HG02763 (cell line): ENCODE measurements around the gene KDM8.
"Not testable (repeated sequence)": the region's sequence is repeated elsewhere in the genome, so short reads cannot be mapped to it uniquely, and the experiment has no call there.

Experiments used
- ATAC-seq: cut with Tn5 transposase; IDR thresholded peaks from one replicate; pipeline ENCODE4 v1.9.1; 2021; ENCODE audit warnings: mild to moderate bottlenecking, moderate library complexity; ENCODE audit not compliant: unreplicated experiment

The KDM8 gene

DNA sequence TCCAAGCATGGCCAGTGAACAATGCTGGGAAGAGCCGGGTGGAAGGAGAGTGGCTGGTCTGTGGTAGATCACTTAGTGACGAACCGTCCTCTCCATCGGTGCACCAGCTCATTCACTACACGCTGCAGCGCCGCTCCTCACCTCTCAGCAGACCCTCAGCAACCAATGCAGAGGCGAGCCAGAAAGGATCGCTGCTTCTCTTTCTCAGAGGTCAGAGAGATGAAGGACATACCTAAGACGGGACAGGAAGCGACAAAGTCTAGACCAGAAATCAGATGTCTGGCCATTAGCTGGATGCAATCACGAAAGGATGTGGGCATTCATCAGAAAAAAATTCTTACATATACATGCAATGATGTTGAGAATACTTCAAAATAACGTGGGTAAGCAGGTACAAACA lies 38.3 kb downstream of the KDM8 start:
- no peak for ATAC-seq

DNA sequence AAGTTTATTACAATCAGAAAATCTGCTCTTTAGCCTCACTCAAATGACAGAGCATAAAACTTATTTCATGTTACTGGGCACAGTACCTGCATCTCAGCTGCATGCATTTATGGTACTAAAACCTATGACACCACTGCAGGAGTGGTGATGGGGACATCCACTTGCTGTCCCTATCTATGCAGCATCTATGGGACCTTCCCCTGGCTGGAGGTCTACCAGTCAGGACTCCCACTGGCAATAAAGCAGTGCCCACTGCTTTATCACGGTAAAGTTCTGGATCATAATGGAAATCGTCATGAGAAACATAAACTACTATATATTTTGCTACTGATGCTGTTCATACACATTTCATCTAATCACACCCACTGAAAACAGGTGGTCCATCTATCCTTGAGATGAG lies 39.1 kb downstream of the KDM8 start:
- no peak for ATAC-seq

DNA sequence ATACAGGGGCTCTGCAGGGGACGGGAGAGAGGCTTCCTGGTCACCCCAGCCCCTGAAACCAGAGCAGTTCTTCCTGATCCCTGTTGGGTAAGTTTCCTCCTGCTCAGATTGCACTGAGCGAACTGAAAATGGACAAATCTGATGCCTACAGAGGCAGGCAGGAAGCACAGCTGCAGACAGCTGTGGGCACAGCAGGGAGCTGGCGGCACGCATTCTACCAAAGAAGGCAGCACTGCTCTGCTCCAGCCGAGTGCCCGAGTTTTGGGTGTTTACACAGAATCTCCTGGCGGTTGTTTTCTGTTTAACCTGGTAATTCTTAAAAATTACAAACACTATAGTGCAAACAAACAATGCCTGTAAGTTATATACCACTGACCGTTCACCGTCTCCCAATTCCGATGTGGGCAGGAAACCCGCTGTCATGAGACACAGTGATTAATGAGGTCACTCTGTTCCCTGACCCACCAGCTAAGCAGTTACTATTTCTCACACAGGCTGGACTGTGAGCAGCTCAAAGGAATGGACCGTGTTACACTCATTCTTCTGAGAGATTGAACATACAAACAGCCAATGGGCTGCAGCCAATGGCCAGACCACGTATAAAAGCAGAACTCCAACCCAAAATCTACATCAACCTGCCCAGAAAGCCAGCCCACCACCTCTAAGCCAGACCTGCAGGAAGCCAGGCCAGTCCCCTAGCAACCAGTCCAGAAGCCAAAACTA lies 39.7 kb downstream of the KDM8 start:
- no peak for ATAC-seq

DNA sequence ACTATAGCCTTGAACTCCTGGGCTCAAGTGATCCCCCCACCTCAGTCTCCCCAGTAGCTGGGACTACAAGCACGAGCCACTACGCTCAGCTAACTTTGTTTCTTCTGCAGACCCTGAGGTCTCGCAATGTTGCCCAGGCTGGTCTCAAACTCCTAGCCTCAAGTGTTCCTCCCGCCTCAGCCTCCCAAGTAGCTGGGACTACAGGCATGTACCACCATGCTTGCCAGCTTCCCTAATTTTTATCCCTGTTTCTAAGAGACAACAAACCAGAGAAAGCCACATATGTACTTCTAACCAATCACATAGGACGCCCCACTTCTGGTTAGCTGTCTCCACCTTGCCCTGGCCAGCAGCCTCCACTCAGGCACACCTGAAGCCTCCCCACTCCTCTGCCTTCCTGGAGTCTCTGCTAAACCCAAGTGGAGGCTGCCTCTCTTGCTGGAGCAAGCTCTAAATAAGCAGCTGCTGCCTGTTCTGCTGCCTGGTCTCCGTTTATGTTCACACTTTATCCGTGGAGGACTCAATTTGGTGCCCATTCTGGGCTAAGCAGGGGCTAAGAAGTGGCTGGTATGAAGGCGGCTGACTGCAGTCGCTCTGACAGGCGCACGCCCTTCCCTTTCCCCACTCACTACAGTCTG lies 40.5 kb downstream of the KDM8 start:
- no peak for ATAC-seq

DNA sequence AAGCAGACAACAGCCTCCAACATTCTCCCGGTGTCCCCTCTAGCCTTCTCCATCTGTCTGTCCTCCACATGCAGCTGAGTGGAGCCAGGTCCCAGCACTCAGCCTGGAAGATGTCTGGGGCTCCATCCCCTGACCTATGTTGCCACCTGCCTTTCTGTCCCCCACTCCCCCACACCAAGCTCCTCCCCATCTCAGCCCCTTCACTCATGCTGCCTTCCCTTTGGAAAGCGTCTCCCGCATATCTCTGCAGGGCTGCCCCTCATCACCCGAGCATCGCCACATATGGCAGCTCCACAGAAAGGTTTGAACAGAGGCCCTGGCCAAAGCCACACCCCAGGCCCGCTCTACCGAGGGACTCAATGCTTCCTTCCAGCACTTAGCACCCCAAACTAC lies 41.0 kb downstream of the KDM8 start:
- ATAC-seq: no peak

DNA sequence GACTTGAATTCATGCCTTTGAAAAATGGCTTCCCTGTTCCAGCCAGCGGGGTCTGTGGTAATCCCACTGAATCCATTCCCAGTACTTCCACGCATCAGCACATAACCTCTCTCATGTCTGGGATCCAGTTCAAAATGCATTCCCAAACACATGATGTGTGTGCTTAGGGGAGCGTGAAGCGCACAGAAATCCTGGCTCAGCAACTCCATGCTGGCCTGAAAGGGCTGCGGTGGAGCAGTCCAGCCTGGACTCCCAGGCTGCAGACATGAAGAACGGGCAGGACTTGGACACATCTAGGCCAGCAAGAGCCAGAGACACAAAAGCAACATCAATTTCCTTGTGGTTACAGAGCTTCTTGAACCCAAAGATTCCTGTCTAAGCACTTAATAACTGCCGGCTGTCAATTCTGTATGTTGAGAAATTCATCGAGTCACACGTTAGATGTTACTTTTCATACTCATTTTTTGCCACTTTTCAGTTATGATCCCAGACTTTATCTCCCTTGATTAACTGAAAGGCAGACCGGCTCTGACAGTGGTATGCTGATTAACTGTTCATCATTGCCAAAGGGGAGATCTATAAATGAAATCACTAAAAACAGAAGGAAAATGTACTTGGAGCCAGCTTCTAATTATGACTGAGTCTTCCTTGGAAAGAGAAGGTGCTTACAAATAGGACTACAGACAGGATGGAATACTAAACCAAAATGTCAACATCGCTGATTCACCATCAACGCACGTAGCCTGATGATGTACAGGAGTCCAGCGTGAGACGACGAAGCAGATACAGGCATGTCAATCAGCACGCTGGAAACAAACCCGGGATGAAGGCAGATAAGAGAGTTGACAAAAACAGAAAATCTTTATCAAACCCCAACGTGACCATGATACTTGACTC lies 42.2 kb downstream of the KDM8 start:
- ATAC-seq: no peak

DNA sequence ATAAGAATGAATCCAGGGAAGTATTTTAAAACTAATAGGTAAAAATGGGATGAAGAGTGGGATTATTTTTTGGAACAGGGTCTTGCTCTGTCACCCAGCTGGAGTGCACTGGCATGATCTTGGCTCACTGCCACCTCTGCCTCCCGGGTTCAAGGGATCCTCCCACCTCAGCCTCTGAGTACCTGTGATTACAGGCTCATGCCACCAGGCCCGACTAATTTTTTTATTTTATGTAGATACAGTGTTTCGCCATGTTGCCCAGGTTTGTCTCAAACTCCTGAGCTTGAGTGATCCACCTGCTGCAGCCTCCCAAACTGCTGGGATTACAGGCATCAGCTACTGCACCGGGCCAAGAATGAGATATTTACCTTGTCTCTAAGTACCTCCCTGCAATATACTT lies 43.1 kb downstream of the KDM8 start:
- ATAC-seq: no peak

DNA sequence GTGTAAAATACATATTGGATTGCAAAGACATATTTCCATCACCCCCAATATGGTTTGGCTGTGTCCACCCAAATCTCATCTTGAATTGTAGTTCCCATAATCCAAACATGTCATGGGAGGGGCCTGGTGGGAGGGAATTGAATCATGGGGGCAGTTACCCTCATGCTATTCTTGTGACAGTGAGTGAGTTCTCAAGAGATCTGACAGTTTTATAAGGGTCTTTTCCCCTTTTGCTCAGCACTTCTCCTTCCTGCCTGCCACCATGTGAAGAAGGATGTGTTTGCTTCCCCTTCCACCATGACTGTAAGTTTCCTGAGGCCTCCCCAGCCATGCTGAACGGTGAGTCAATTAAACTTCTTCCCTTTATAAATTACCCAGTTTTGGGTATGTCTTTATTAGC lies 43.8 kb downstream of the KDM8 start:
- ATAC-seq: not testable (repeated sequence)

DNA sequence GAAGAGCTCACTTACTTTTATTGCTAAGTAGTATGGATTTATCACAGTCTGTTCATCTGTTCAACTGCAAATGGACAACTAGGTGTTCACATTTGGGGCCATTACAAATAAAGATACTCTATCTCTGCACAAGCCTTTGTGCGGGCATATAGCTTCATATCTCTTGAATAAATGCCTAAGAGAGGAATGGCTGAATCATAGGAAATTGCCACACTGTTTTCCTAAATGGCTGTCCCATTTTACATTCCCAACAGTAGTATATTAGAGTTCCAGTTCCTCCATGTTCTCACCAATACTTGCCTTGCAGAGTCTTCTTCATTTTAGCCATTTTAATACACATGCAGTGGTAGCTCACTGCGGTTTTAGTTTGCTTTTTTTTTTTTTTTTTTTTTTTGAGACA lies 44.7 kb downstream of the KDM8 start:
- ATAC-seq: no peak

DNA sequence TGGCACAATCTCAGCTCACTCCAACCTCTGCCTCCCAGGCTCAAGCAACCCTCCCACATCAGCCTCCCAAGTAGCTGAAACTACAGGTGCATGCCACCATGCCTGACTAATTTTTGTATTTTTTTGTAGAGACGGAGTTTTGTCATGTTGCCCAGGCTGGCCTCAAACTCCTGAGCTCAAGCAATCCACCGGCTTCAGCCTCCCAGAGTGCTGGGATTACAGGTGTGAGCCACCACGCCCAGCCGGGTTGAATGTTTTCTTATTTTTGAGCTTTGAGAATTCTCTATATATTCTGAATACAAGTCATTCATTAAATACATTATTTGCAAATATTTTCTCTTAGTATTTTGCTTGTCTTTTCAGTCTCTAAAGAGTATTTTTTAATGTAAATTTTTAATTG lies 45.6 kb downstream of the KDM8 start:
- ATAC-seq: not testable (repeated sequence)

DNA sequence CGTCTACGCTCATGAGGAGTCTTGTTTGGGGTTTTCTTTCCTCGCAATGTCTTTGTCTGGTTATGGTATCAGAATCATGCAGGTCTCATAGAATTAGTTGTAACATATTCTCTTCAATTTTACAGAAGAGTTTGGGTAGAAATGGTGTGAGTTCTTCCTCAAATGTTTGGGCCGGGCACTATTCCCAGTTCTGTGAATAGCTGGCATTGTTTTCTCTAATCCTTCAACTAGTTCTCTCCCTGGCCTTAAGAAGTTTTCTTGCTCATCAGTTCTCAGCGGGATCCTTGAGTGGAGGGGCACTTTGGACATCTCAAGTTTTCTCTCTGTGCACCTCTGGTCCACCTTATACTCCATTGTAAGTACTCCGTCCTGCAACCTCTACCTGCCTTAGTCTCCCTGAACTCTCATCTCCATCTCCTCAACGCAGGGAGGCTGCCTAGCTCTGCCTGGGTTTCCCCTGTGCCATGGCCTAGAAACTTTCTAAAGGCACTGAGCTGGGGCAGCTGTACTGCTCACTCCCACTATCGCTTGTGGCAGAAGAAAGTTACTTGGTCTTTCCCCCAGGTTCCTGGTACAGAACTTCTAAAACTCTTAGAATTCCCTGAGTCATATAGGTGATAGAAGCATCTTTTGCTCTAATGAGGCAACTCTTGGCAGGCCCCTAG lies 48.3 kb downstream of the KDM8 start:
- no peak for ATAC-seq

DNA sequence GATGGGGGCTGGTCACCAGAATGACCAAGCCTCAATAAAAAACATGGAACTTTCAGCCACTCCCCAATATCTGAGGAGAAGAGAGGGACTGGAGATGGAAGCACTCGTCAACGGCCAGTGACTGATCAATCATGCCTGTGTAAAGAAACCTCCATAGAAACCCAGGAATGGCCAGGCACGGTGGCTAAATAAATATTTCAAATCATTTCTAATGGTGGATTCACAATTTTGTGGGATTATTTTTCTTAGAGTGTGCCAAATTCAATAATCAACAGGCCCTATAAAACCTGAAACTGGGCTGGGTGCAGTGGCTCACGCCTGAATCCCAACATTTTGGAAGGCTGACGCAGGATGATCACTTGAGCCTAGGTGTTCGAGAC lies 48.9 kb downstream of the KDM8 start:
- ATAC-seq: no peak

DNA sequence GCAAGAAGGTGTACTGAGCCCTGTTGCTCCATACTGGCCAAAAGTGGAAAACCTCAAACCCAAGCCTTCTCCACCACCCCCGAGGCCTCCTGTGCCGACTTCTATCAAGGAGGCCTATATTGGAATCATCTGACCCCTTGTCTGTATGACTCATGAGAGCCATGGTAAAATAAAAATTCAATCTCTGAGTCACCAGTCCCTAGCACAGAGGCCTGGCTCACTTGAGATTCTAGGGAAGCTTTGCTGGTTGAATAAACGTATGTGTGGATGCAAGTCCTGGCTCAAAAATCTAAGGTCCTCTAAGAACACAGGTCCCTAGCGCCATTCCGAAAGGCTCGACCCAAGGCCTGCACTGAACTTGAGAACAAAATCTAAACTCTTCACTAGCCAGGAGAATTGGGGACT lies 50.2 kb downstream of the KDM8 start:
- no peak for ATAC-seq

DNA sequence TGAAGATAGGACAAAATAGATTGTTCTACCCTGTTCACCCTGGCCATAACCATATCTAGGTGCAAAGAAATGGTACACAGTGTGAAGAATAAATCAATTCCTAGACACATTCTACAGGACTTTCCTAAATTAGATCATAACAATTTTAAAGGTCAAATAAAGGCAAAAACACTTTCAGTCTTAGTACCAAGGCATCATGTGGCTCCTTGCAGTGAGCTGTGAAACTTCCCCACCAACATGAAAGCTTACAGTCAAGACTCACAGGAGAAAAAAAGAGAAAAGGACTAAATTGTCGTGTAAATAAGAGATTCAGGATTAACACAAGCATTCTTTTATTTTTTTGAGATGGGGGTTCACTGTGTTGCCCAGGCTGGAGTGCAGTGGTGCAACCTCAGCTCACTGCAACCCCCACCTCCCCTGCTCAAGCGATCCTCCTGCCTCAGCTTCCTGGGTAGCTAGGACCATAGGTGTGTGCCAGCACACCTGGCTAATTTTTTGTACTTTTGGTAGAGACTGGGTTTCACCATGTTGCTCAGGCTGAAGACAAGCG lies 51.0 kb downstream of the KDM8 start:
- no peak for ATAC-seq

DNA sequence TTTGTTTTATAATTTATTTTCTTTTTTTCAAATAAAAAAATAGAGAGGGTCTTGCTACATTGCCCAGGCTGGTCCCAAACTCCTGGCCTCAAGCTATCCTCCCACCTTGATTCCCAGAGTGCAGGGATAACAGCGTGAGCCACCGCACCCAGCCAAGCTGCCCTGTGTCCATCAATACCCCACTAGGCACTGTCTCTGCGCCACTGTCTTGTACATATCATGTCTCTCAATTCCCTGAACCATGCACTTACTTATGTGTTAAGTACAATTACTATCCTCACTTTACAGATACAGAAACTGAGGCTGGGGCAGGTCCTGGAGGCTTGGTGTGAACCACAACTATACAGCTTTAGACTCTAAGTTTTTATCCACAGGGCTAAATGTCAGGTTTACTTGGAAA lies 53.5 kb downstream of the KDM8 start:
- no peak for ATAC-seq

DNA sequence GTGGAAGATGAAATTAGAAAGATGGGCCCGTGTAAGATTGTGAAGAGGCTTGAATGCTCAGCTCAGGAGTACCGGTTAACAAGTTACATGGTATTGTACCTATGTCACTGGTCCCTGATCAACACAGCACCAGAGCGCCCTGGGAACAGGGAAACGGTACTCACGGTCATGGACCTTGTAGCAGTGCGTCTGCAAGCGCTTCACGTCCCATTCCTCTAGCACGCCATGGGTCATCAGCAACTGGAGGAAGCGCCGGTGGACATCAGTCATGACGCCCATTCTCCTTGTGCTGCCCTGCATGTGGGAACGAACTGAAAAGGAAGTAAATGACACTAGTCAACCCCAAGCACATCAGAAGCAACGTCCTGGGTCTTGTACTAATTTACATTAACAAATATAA lies 53.9 kb downstream of the KDM8 start:
- ATAC-seq: no peak

DNA sequence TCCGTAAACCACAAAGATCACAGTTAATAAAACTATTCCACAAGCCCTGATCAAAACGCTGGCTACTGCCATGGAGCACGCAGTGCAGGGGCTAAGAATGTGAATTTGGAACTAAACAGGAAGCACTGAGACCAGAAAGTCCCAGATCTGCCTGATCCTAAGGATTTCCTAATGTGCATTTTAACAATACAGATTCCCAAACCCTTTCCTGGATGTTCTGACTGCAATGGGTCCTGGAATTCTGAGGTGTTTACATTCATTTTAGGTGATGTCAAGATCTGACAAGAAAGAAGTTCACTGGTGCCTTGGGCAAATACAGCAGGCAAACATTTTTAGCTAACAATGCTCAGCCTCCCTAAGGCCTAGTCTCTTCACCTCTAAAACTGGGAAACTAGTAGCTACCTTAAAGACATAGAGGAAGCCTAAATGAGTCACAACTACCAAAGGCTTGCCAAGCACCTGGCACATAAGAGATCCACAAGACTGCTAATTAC lies 55.0 kb downstream of the KDM8 start:
- no peak for ATAC-seq

DNA sequence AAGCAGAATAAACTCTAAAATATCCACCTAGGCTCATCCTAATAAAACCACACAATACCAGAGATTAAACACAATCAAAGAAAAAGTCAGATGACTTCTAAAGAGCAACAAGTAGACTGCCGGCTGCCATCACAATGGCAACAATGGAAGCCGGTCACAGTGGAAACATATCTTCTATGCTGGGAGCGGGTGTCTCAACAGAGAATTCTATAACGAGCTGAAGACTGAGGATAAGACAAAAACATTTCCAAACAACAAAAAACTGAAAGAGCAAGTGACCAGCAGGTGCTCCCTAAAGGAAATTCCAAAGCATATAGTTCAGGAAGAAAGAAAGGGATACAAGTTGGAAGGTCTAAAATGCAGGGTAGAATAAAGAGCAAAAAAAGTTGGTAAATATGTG lies 56.4 kb downstream of the KDM8 start:
- ATAC-seq: no peak

DNA sequence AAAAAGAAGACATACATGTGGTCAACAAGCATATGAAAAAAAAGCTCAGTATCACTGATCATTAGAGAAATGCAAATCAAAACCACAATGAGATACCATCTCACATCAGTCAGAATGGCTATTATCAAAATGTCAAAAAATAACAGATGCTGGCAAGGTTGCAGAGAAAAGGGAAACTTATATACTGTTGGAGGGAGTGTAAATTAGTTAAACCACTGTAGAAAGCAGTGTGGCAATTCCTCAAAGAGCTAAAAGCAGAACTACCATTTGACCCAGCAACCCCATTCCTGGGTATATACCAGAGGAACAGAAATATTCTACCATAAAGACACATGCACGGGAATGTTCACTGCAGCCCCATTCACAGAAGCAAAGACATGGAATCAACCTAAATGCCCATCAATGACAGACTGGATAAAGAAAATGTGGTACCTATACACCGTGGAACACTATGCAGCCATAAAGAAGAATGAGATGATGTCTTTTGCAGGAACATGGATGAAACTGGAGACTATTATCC lies 59.6 kb downstream of the KDM8 start:
- ATAC-seq: not testable (repeated sequence)

DNA sequence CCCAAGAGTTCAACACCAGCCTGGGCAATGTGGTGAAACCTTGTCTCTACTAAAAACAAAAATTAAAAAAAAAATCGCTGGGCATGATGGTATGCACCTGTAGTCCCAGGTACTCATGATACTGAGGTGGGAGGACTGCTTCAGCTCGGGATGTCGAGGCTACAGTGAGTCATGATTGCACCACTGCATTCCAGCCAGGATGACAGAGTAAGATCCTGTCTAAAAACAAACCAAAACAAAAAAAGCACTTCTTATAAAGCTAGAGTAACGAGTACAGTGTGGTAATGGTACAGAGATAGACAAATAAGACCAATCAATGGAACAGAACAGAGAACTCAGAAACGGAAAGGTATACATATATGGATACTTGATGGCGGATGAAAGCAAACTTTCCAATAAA lies 60.8 kb downstream of the KDM8 start:
- no peak for ATAC-seq

DNA sequence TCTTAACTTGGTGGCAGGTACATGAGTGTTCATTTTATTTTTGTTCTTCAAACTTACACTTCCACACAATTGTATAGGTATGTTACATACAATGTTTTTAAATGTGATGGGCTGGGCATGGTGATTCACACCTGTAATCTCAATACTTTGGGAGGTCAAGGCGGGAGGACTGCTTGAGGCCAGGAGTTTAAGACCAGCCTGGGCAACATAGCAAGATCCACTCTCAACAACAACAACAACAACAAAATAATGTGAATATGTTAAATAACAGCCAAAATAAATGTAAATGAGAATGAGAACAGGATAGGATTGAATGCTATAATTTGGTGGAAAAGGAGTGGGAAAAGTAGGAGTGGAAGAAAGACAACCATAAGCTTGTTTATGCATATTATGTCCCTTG lies 62.7 kb downstream of the KDM8 start:
- ATAC-seq: no peak
